K562 (cell line): Measurements from ENCODE around the gene INTS4. TPM values are rescaled to one million over a fixed set of nuclear protein-coding genes. Genes with fewer than 3 reads are reported as not detected.

ENCODE experiments used
- ATAC-seq: fragments of 200-7000 bp; cut with Tn5 transposase; 3 replicates; pipeline ENCODE4 v1.9.1; 2020; ENCODE audit warnings: moderate library complexity
- BruUV-seq: library from RNA; stranded (reverse); fragments of 400-500 nt; replicated peaks from 2 replicates; lab custom pipeline; 2021; lab: Mats Ljungman, UMichigan
- CTCF ChIA-PET: fragments of 300-600 bp; formaldehyde crosslinking; extraction: SDS; loops from one replicate; lab custom pipeline; 2021; ENCODE audit warnings: low intra/inter-chr PET ratio; lab: Yijun Ruan, JAX
- POLR2A ChIA-PET: fragments of 300-600, 350-650 bp; sonication (Branson Sonifier 250); formaldehyde crosslinking; extraction: SDS; loops from one replicate; lab custom pipeline; 2021; ENCODE audit warnings: antibody characterized with exemption, inconsistent platforms; lab: Yijun Ruan, JAX
- DNase-seq, 4 experiments: peaks; one replicate each; pipeline versions ENCODE4 v3.0.0 to v3.0.0-alpha.2; 2011 to 2018; ENCODE audit warnings: low spot score in 3 of 4, mixed read lengths in 3 of 4; ENCODE audit errors: extremely low read depth in 1 of 4
- FAIRE-seq: peaks from 2 replicates; lab custom pipeline; 2011; peaks lifted over from hg19 to GRCh38; lab: Jason Lieb, UNC
- H2AFZ ChIP-seq: 2 replicates; pipeline ENCODE4 v1.6.0; 2011; ENCODE audit warnings: low read depth, low read length, control low read depth, inconsistent platforms
- H3K27ac ChIP-seq: fragments of 200-600 bp; 3 replicates; pipeline ENCODE4 v1.8.0; 2011; ENCODE audit warnings: low read depth, mild to moderate bottlenecking, control low read depth, inconsistent platforms, low read length, moderate library complexity, mixed read lengths; ENCODE audit errors: extremely low read depth
- H3K27me3 ChIP-seq, 2 experiments: fragments of 300-600 bp in 1 of 2; 2 replicates in 1 of 2; 3 replicates in 1 of 2; pipeline versions ENCODE4 v1.6.0 to v1.8.0; 2011; ENCODE audit warnings: inconsistent platforms in 2 of 2, low read length in 2 of 2, mild to moderate bottlenecking in 1 of 2, mixed read lengths in 1 of 2, moderate library complexity in 1 of 2; ENCODE audit not compliant: control insufficient read depth in 2 of 2, insufficient read depth in 2 of 2
- H3K36me3 ChIP-seq: fragments of 300-600 bp; 3 replicates; pipeline ENCODE4 v1.8.0; 2011; ENCODE audit warnings: mild to moderate bottlenecking, low read length, inconsistent platforms; ENCODE audit not compliant: control insufficient read depth, insufficient read depth
- H3K4me1 ChIP-seq, 2 experiments: fragments of 200-600 bp in 1 of 2; replicated peaks in 1 of 2; 2 replicates in 1 of 2; 3 replicates in 1 of 2; pipeline versions ENCODE4 v1.5.1 to v1.8.0; 2011; ENCODE audit warnings: inconsistent platforms in 2 of 2, low read length in 2 of 2, mild to moderate bottlenecking in 1 of 2, mixed read lengths in 1 of 2, moderate library complexity in 1 of 2; ENCODE audit not compliant: control insufficient read depth in 2 of 2, insufficient read depth in 2 of 2
- H3K4me2 ChIP-seq: 2 replicates; pipeline ENCODE4 v1.6.1; 2011; ENCODE audit warnings: low read length, control low read depth, inconsistent platforms, mixed read lengths; ENCODE audit not compliant: insufficient read depth
- H3K4me3 ChIP-seq: fragments of 200-600 bp; sonication (generic), shearing (Covaris generic); 2 replicates; pipeline ENCODE4 v1.5.1; 2016; ENCODE audit warnings: control low read depth, inconsistent platforms
- H3K79me2 ChIP-seq: fragments of 200-600 bp; 3 replicates; pipeline ENCODE4 v1.8.0; 2011; ENCODE audit warnings: low read length, inconsistent platforms; ENCODE audit not compliant: control insufficient read depth, insufficient read depth
- H3K9ac ChIP-seq, 2 experiments: 2 replicates each; pipeline versions ENCODE4 v1.6.0 to v1.6.1; 2011; ENCODE audit warnings: low read depth in 2 of 2, low read length in 2 of 2, control low read depth in 1 of 2, inconsistent platforms in 1 of 2, mild to moderate bottlenecking in 1 of 2, mixed read lengths in 1 of 2; ENCODE audit not compliant: insufficient read depth in 1 of 2
- H3K9me1 ChIP-seq: one replicate; pipeline ENCODE4 v1.6.0; 2011; ENCODE audit warnings: inconsistent platforms, mild to moderate bottlenecking, low read length, moderate library complexity; ENCODE audit not compliant: control insufficient read depth, insufficient read depth
- H3K9me3 ChIP-seq: replicated peaks from 2 replicates; pipeline ENCODE4 v1.5.1; 2011; ENCODE audit warnings: low read depth, low read length, inconsistent platforms; ENCODE audit not compliant: control insufficient read depth, insufficient read depth
- H4K20me1 ChIP-seq: replicated peaks from 2 replicates; pipeline ENCODE4 v1.6.1; 2011; ENCODE audit warnings: low read length, inconsistent platforms, mixed read lengths; ENCODE audit not compliant: control insufficient read depth, insufficient read depth
- MXD1 ChIP-seq: fragments of 250-450 bp; sonication (Bioruptor Pico); IDR thresholded peaks from 2 replicates; pipeline ENCODE4 v1.8.0; 2021; ENCODE audit warnings: borderline replicate concordance, mild to moderate bottlenecking, moderate library complexity; ENCODE audit not compliant: poor library complexity, severe bottlenecking
- TRIM24 ChIP-seq, 2 experiments: fragments of 450-650 bp; IDR thresholded peaks; 2 replicates each; pipeline ENCODE4 v1.6.1; 2016
- ZNF584 ChIP-seq: fragments of 200-800 bp; sonication (Bioruptor generic); IDR thresholded peaks from 2 replicates; pipeline ENCODE4 v1.6.1; 2016; ENCODE audit warnings: low read depth, mild to moderate bottlenecking, missing genetic modification characterization, missing compliant biosample characterization
- WGBS: fragments of 100-300 bp; shearing (Covaris generic); methylation state at CpG from one replicate; pipeline ENCODE4 v1.1.6; 2016; ENCODE audit warnings: low coverage, mixed read lengths; ENCODE audit not compliant: insufficient coverage; ENCODE audit errors: missing lambda C conversion rate; 5-methylcytosine and 5-hydroxymethylcytosine counted together
- in situ Hi-C: fragments of 300-500 bp; cut with MboI; formaldehyde crosslinking; loops from 4 replicates; pipeline ENCODE4 v1.15.0; 2018; ENCODE audit warnings: inconsistent platforms, mixed read lengths
- intact Hi-C: fragments of 100-400 bp; cut with micrococcal nuclease; formaldehyde crosslinking; loops from 2 replicates; pipeline ENCODE4 v1.14.2; 2022
- polyA plus RNA-seq, 8 experiments: library from polyadenylated mRNA; depleted of rRNA in 4 of 8; stranded (reverse) in 5 of 8; unstranded in 3 of 8; fragments of >200 nt; fragmentation: Nextera tagmentation in 2 of 8; fragmentation: Illumina TruSeq in 1 of 8; extraction: Ambion mirVana in 2 of 8; extraction: Trizol in 1 of 8; gene quantifications; 2 replicates each; pipeline versions ENCODE4 v1.2.1 to v1.2.3, GENCODE V29; 2011 to 2014; ENCODE audit warnings: inconsistent platforms in 1 of 8, missing spikeins in 1 of 8
- total RNA-seq, 7 experiments: library from RNA; depleted of rRNA in 6 of 7; stranded (reverse); fragments of >200 nt in 6 of 7; fragmentation: Illumina TruSeq in 2 of 7; extraction: Trizol in 2 of 7; gene quantifications; 2 replicates each; pipeline versions ENCODE4 v1.2.1 to v1.2.3, GENCODE V29; 2011 to 2021; ENCODE audit warnings: low replicate concordance in 1 of 7

INTS4 gene
- total and polyA plus RNA-seq, 9 of the 15 experiments (the other 6 are each of a cell fraction or from before 2014, with no cell fraction given) = 28.4 to 53.4 (median 44.5) TPM

GRCh38 chr11:77999446-78000030 is 5.1 kb upstream of the INTS4 start (continued):
- no peak for TF ChIP-seq MXD1 (CRISPR knock-in tag)
- TF ChIP-seq, all 486 proteins: peak for 0

GRCh38 chr11:77993902-77994301 is 566 bp downstream of the INTS4 start:
- H3K4me1 ChIP-seq = peaks cover 4 to 6% of the 10 kb centered on the region in 2 experiments; a peak in 3 of 5 replicates
- WGBS = 1% methylated on average over 11 of the region's 11 CpGs
- no TSS peak for BruUV-seq
- no peak for FAIRE-seq
- 0 out of 2 replicates have a peak, but pooled peaks have one; percentile 2 for TF ChIP-seq ZNF584 (CRISPR knock-in tag)
- no peak for TF ChIP-seq TRIM24 (IDR thresholded peaks at IDR 0.05)
- TF ChIP-seq, all 486 proteins: peak for 1
- H3K4me3 ChIP-seq = peak overlapping the region; percentile 54
- DNase-seq (no peak), ATAC-seq (no peak)
- no peaks in the 10 kb centered on the region for H3K9me3 ChIP-seq
- no peaks in the 10 kb centered on the region for H3K27me3 ChIP-seq
- peaks cover 23% of the 10 kb centered on the region for H3K79me2 ChIP-seq
- ChIA-PET POLR2A (interaction anchor here (0.7 to 1.6 kb wide), 4 partner anchors 14 to 84 kb away, joined by 3 to 8 read pairs (median 5); no protein-coding TSS in a partner anchor), CTCF (no interaction called here)
- H3K9me1 ChIP-seq = peaks cover 4% of the 10 kb centered on the region
- H4K20me1 ChIP-seq = no peaks in the 10 kb centered on the region
- peak overlapping the region; percentile 81 for H3K27ac ChIP-seq
- peaks cover 25% of the 10 kb centered on the region; the same call in 2 of the 3 replicates for H3K36me3 ChIP-seq
- peak overlapping the region; percentile 92 for H2AFZ ChIP-seq
- intact Hi-C loops (loop anchor here (1.0 kb wide), 1 partner anchor 174 kb away; the partner anchor contains the start of gene RSF1), in situ Hi-C loops (no loop called here)
- peak overlapping the region; percentile 87 for H3K9ac ChIP-seq
- peak overlapping the region; percentile 95 for H3K4me2 ChIP-seq
